Panc1 (cell line): ENCODE measurements around the gene RIGI.
A peak's percentile ranks its signal among the peaks of the same experiment; 100 is the strongest.

Experiments
- POLR2AphosphoS5 ChIP-seq: IDR thresholded peaks from 2 replicates; pipeline ENCODE4 v1.6.1; 2012; ENCODE audit warnings: mild to moderate bottlenecking, low read depth, low read length, moderate library complexity
- SIN3A ChIP-seq: IDR thresholded peaks from 2 replicates; pipeline ENCODE4 v1.6.1; 2012; ENCODE audit warnings: low read depth, mild to moderate bottlenecking, low read length, moderate library complexity, borderline replicate concordance; ENCODE audit not compliant: insufficient read depth
- TCF7L2 ChIP-seq: IDR thresholded peaks from 2 replicates; pipeline ENCODE4 v1.6.1; 2011; ENCODE audit warnings: mild to moderate bottlenecking, low read depth, low read length, inconsistent platforms
- TF ChIP-seq, protein P1 (sequence below): fragments of 450-650 bp; IDR thresholded peaks from 2 replicates; pipeline ENCODE4 v1.5.1; 2017; ENCODE audit warnings: mild to moderate bottlenecking
- TF ChIP-seq, protein P2 (sequence below), 2 experiments: IDR thresholded peaks; 2 replicates each; pipeline ENCODE4 v1.6.1; 2011 to 2012; ENCODE audit warnings: low read depth in 2 of 2, control low read depth in 1 of 2, low read length in 1 of 2, mild to moderate bottlenecking in 1 of 2, moderate library complexity in 1 of 2; ENCODE audit not compliant: insufficient read depth in 1 of 2

GRCh38 chr9:32550562-32551275, 24.7 kb upstream of the RIGI start:
- TF ChIP-seq, protein P1, sequence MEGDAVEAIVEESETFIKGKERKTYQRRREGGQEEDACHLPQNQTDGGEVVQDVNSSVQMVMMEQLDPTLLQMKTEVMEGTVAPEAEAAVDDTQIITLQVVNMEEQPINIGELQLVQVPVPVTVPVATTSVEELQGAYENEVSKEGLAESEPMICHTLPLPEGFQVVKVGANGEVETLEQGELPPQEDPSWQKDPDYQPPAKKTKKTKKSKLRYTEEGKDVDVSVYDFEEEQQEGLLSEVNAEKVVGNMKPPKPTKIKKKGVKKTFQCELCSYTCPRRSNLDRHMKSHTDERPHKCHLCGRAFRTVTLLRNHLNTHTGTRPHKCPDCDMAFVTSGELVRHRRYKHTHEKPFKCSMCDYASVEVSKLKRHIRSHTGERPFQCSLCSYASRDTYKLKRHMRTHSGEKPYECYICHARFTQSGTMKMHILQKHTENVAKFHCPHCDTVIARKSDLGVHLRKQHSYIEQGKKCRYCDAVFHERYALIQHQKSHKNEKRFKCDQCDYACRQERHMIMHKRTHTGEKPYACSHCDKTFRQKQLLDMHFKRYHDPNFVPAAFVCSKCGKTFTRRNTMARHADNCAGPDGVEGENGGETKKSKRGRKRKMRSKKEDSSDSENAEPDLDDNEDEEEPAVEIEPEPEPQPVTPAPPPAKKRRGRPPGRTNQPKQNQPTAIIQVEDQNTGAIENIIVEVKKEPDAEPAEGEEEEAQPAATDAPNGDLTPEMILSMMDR: no peak
- TF ChIP-seq, protein P2, sequence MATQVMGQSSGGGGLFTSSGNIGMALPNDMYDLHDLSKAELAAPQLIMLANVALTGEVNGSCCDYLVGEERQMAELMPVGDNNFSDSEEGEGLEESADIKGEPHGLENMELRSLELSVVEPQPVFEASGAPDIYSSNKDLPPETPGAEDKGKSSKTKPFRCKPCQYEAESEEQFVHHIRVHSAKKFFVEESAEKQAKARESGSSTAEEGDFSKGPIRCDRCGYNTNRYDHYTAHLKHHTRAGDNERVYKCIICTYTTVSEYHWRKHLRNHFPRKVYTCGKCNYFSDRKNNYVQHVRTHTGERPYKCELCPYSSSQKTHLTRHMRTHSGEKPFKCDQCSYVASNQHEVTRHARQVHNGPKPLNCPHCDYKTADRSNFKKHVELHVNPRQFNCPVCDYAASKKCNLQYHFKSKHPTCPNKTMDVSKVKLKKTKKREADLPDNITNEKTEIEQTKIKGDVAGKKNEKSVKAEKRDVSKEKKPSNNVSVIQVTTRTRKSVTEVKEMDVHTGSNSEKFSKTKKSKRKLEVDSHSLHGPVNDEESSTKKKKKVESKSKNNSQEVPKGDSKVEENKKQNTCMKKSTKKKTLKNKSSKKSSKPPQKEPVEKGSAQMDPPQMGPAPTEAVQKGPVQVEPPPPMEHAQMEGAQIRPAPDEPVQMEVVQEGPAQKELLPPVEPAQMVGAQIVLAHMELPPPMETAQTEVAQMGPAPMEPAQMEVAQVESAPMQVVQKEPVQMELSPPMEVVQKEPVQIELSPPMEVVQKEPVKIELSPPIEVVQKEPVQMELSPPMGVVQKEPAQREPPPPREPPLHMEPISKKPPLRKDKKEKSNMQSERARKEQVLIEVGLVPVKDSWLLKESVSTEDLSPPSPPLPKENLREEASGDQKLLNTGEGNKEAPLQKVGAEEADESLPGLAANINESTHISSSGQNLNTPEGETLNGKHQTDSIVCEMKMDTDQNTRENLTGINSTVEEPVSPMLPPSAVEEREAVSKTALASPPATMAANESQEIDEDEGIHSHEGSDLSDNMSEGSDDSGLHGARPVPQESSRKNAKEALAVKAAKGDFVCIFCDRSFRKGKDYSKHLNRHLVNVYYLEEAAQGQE (IDR thresholded peaks at IDR 0.05; ENCODE audit: insufficient read depth in 1 of 2, low read depth in 2 of 2, low read length in 1 of 2): no peak
- TF ChIP-seq POLR2AphosphoS5 (peak; percentile 61; the same call in 1 of the 2 replicates), TCF7L2 (peak; percentile 67; the same call in 1 of the 2 replicates), SIN3A (peak; percentile 36; the same call in 1 of the 2 replicates)
